HepG2 (cell line): Measurements from ENCODE around the gene ME3.

Experiments
- HMGXB3 ChIP-seq: sonication (generic); formaldehyde crosslinking; IDR thresholded peaks from 2 replicates; pipeline ENCODE4 v1.4.0; 2020; ENCODE audit warnings: missing genetic modification reagents, borderline replicate concordance
- JUND ChIP-seq: sonication (generic); formaldehyde crosslinking; IDR thresholded peaks from 2 replicates; pipeline ENCODE4 v1.8.0; 2022; ENCODE audit warnings: mild to moderate bottlenecking, missing genetic modification reagents
- MAFK ChIP-seq, 2 experiments: IDR thresholded peaks in 1 of 2; conservative IDR thresholded peaks in 1 of 2; 2 replicates each; pipeline ENCODE4 v1.6.1; 2011; ENCODE audit warnings: improper control_type of control experiment in 2 of 2, low read length in 2 of 2
- MXD3 ChIP-seq: IDR thresholded peaks from 2 replicates; pipeline ENCODE4 v1.6.1; 2016; ENCODE audit warnings: mild to moderate bottlenecking, missing biosample characterization, missing genetic modification reagents
- PHF5A ChIP-seq: IDR thresholded peaks from one replicate; pipeline ENCODE4 v1.6.1; 2018; ENCODE audit warnings: low read depth, missing genetic modification reagents; ENCODE audit not compliant: unreplicated experiment
- POLR2A ChIP-seq, 2 experiments: IDR thresholded peaks; 2 replicates each; pipeline ENCODE4 v1.6.1; 2011; ENCODE audit warnings: low read depth in 2 of 2, low read length in 2 of 2, mild to moderate bottlenecking in 1 of 2, moderate library complexity in 1 of 2; ENCODE audit not compliant: insufficient read depth in 1 of 2
- SIN3A ChIP-seq: IDR thresholded peaks from 2 replicates; pipeline ENCODE4 v1.6.1; 2011; ENCODE audit warnings: low read depth, mild to moderate bottlenecking, control low read depth, low read length, borderline replicate concordance
- ZBTB20 ChIP-seq: sonication (generic); formaldehyde crosslinking; IDR thresholded peaks from 2 replicates; pipeline ENCODE4 v1.8.1; 2023; ENCODE audit warnings: missing genetic modification reagents, low read depth, mild to moderate bottlenecking, borderline replicate concordance
- ZNF280D ChIP-seq: sonication (generic); formaldehyde crosslinking; IDR thresholded peaks from 2 replicates; pipeline ENCODE4 v1.5.1; 2020; ENCODE audit warnings: mild to moderate bottlenecking, missing genetic modification reagents
- ZNF354B ChIP-seq: sonication (generic); formaldehyde crosslinking; IDR thresholded peaks from 2 replicates; pipeline ENCODE4 v1.8.0; 2022; ENCODE audit warnings: mild to moderate bottlenecking, missing genetic modification reagents
- ZNF572 ChIP-seq: sonication (generic); formaldehyde crosslinking; IDR thresholded peaks from 2 replicates; pipeline ENCODE4 v1.5.1; 2020; ENCODE audit warnings: mild to moderate bottlenecking, missing genetic modification reagents
- ZNF576 ChIP-seq: sonication (generic); formaldehyde crosslinking; IDR thresholded peaks from 2 replicates; pipeline ENCODE4 v1.4.0; 2020; ENCODE audit warnings: mild to moderate bottlenecking, missing genetic modification reagents

- TF ChIP-seq ZNF576 = no peak
- TF ChIP-seq JUND = no peak
- TF ChIP-seq PHF5A (CRISPR knock-in tag) = no peak
- no peak for TF ChIP-seq MXD3 (CRISPR knock-in tag)
- TF ChIP-seq ZNF280D = no peak
- TF ChIP-seq MAFK (conservative IDR thresholded peaks at IDR 0.05 in 1 of 2, IDR thresholded peaks at IDR 0.05 in 1 of 2; ENCODE audit: low read length in 2 of 2) = no peak
- no peak for TF ChIP-seq ZNF354B (CRISPR knock-in tag)
- TF ChIP-seq ZNF572 (CRISPR knock-in tag) = no peak
- no peak for TF ChIP-seq POLR2A (IDR thresholded peaks at IDR 0.05; ENCODE audit: insufficient read depth in 1 of 2, low read depth in 2 of 2, low read length in 2 of 2)
- no peak for TF ChIP-seq HMGXB3
- TF ChIP-seq ZBTB20 (CRISPR knock-in tag) = no peak
- TF ChIP-seq SIN3A = no peak
Measured at GRCh38 chr11:86453290-86454030, 219.0 kb downstream of the ME3 start.
